Skeletal muscle satellite cell (primary cell): ENCODE results near the gene C14orf93.
A peak's percentile ranks its signal among the peaks of the same experiment; 100 is the strongest.

Experiments
- H3K27me3 ChIP-seq: 2 replicates; pipeline ENCODE4 v1.7.0; 2013; ENCODE audit warnings: low read length; ENCODE audit not compliant: control insufficient read depth, insufficient read depth
- H3K36me3 ChIP-seq: 2 replicates; pipeline ENCODE4 v1.7.0; 2013; ENCODE audit warnings: mild to moderate bottlenecking, control low read depth, low read length; ENCODE audit not compliant: insufficient read depth
- H3K4me1 ChIP-seq: 2 replicates; pipeline ENCODE4 v1.7.0; 2013; ENCODE audit warnings: low read length; ENCODE audit not compliant: control insufficient read depth, insufficient read depth
- H3K4me2 ChIP-seq: 2 replicates; pipeline ENCODE4 v1.7.0; 2013; ENCODE audit warnings: mild to moderate bottlenecking, low read length
- H3K4me3 ChIP-seq: 2 replicates; pipeline ENCODE4 v1.7.0; 2013; ENCODE audit warnings: low read length
- H3K9ac ChIP-seq: 2 replicates; pipeline ENCODE4 v1.7.0; 2013; ENCODE audit warnings: mild to moderate bottlenecking, low read depth, low read length, moderate library complexity
- H3K9me3 ChIP-seq: replicated peaks from 2 replicates; pipeline ENCODE4 v1.7.0; 2013; ENCODE audit warnings: mild to moderate bottlenecking, control low read depth, low read length

The C14orf93 gene

GRCh38 chr14:22996768-22997654 is 12.9 kb downstream of the C14orf93 start:
- H3K9ac ChIP-seq = no peak overlapping the region
- peaks cover 6% of the 10 kb centered on the region for H3K4me1 ChIP-seq
- H3K27me3 ChIP-seq = no peaks in the 10 kb centered on the region
- no peak overlapping the region for H3K4me2 ChIP-seq
- no peaks in the 10 kb centered on the region for H3K36me3 ChIP-seq
- H3K4me3 ChIP-seq = no peak overlapping the region
- no peaks in the 10 kb centered on the region for H3K9me3 ChIP-seq

GRCh38 chr14:22995889-22996625 is 13.9 kb downstream of the C14orf93 start:
- Histone ChIP-seq H3K9ac (no peak overlapping the region), H3K9me3 (no peaks in the 10 kb centered on the region), H3K4me3 (no peak overlapping the region), H3K27me3 (no peaks in the 10 kb centered on the region), H3K4me2 (no peak overlapping the region), H3K36me3 (no peaks in the 10 kb centered on the region), H3K4me1 (peaks cover 6% of the 10 kb centered on the region)

GRCh38 chr14:22994762-22995275 is 15.1 kb downstream of the C14orf93 start:
- Histone ChIP-seq H3K27me3 (no peaks in the 10 kb centered on the region), H3K36me3 (no peaks in the 10 kb centered on the region), H3K4me2 (no peak overlapping the region), H3K4me1 (peaks cover 6% of the 10 kb centered on the region), H3K4me3 (no peak overlapping the region), H3K9me3 (no peaks in the 10 kb centered on the region), H3K9ac (no peak overlapping the region)

GRCh38 chr14:22993517-22993916 is 16.4 kb downstream of the C14orf93 start:
- Histone ChIP-seq H3K4me1 (peaks cover 6% of the 10 kb centered on the region), H3K27me3 (no peaks in the 10 kb centered on the region), H3K4me2 (no peak overlapping the region), H3K36me3 (no peaks in the 10 kb centered on the region), H3K4me3 (no peak overlapping the region), H3K9me3 (no peaks in the 10 kb centered on the region), H3K9ac (no peak overlapping the region)

DNA sequence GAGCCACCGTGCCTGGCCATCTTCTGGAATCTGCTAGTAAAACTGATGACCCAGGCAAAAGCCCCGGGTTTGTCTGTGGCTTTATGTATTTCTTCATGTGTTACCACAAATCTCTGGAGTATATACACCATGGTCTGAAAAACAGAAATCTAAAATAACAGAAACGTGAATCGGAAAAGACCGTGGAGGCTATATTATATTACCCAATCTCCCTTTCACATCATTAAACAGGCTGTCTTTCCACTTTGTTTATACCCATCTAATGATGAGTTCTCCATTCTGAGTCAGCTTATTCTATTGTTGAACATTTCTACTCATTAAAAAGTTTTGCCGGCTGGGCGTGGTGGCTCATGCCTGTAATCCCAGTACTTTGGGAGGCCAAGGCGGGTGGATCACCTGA is 18.1 kb downstream of the C14orf93 start:
- no peak overlapping the region for H3K4me3 ChIP-seq
- peaks cover 6% of the 10 kb centered on the region for H3K4me1 ChIP-seq
- no peaks in the 10 kb centered on the region for H3K9me3 ChIP-seq
- no peaks in the 10 kb centered on the region for H3K36me3 ChIP-seq
- no peak overlapping the region for H3K9ac ChIP-seq
- H3K4me2 ChIP-seq = no peak overlapping the region
- H3K27me3 ChIP-seq = no peaks in the 10 kb centered on the region

DNA sequence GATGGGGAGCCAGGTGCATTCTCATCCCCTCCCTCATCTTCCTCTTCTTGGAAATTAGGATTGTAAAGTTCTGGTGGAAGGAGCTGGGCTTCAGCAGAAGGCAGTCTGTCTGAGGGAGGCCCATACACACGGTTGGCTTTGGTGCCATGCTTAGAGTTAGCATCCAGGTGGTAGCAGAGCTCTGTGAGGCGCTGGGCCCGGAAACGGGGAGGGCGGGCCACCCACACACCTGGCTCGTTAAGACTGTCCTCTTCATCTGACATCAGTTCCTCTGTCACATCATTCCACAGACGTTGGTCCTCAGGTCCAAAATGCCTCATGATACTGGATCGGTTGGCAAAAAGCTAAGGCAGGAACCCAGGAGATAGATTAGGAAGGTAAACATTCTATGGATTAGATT is 22.7 kb downstream of the C14orf93 start:
- Histone ChIP-seq H3K4me2 (no peak overlapping the region), H3K9me3 (no peaks in the 10 kb centered on the region), H3K4me3 (no peak overlapping the region), H3K27me3 (no peaks in the 10 kb centered on the region), H3K36me3 (no peaks in the 10 kb centered on the region), H3K9ac (no peak overlapping the region), H3K4me1 (peaks cover 3% of the 10 kb centered on the region)

- Histone ChIP-seq H3K9ac (no peak overlapping the region), H3K4me3 (no peak overlapping the region), H3K4me1 (peaks cover 3% of the 10 kb centered on the region), H3K36me3 (no peaks in the 10 kb centered on the region), H3K9me3 (no peaks in the 10 kb centered on the region), H3K4me2 (no peak overlapping the region), H3K27me3 (no peaks in the 10 kb centered on the region)
Measured at GRCh38 chr14:22986508-22987054, 23.4 kb downstream of the C14orf93 start.

DNA sequence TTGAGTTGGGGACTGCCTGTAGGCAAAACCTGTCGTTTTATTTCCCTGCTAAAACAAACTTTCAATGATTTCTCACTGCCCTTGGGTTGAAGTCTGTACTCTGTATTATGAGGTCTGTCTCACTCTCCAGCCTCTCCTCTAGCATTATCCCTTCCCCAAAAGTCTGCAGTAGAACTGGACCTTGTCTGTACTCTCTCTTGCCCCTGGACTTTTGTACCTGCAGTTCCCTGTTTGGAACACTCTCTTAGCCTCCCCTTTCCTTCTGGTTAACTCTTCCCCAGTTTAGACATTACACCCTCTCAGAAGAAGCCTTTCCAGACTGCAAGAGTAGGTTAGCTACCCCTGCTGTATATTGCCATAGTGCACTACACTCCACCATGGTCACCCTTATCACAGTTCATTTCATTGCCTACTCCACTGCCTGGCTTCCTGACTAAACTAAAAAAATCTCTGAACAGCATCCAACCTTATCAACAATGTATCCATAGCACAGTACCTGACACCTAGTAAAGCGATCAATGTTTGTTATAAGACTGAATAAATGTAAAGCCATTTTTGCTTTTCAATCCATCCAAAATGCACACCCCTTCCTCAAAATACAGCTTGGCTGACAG is 23.9 kb downstream of the C14orf93 start:
- no peaks in the 10 kb centered on the region for H3K9me3 ChIP-seq

GRCh38 chr14:22984959-22985658 is 24.8 kb downstream of the C14orf93 start:
- H3K4me3 ChIP-seq = no peak overlapping the region
- H3K4me2 ChIP-seq = no peak overlapping the region
- no peaks in the 10 kb centered on the region for H3K27me3 ChIP-seq
- peaks cover 6% of the 10 kb centered on the region for H3K4me1 ChIP-seq
- H3K9ac ChIP-seq = no peak overlapping the region
- H3K9me3 ChIP-seq = no peaks in the 10 kb centered on the region
- no peaks in the 10 kb centered on the region for H3K36me3 ChIP-seq

More for the DNA sequence above, 23.9 kb downstream of the C14orf93 start:
- Histone ChIP-seq H3K4me3 (no peak overlapping the region), H3K4me1 (peaks cover 3% of the 10 kb centered on the region), H3K9ac (no peak overlapping the region), H3K27me3 (no peaks in the 10 kb centered on the region), H3K4me2 (no peak overlapping the region), H3K36me3 (no peaks in the 10 kb centered on the region)

- Histone ChIP-seq H3K9ac (peak within 1 kb of the TSS; percentile 94), H3K4me2 (peak within 1 kb of the TSS; percentile 85), H3K4me1 (peaks cover 30% of the 10 kb centered on the region), H3K9me3 (no peaks in the 10 kb centered on the region), H3K27me3 (no peaks in the 10 kb centered on the region), H3K4me3 (peak within 1 kb of the TSS; percentile 90), H3K36me3 (peaks cover 9% of the 10 kb centered on the region)
Measured at GRCh38 chr14:22982477-22983245, 27.3 kb downstream of the C14orf93 start, which contains the start of gene AJUBA. Gene AJUBA, minus strand, starts transcription at chr14:22982551. Its CDS starts 285 bp downstream, at chr14:22982266.
